ENCODE measurements around the gene ZDHHC14.

Gene ZDHHC14

GRCh38 chr6:157517601-157518359 is 136.8 kb downstream of the ZDHHC14 start:
- no peak overlapping the region for H3K4me3 ChIP-seq (ENCODE audit: low read length)
- no peak for DNase-seq (ENCODE audit: low read depth)
- TF ChIP-seq, protein P1, sequence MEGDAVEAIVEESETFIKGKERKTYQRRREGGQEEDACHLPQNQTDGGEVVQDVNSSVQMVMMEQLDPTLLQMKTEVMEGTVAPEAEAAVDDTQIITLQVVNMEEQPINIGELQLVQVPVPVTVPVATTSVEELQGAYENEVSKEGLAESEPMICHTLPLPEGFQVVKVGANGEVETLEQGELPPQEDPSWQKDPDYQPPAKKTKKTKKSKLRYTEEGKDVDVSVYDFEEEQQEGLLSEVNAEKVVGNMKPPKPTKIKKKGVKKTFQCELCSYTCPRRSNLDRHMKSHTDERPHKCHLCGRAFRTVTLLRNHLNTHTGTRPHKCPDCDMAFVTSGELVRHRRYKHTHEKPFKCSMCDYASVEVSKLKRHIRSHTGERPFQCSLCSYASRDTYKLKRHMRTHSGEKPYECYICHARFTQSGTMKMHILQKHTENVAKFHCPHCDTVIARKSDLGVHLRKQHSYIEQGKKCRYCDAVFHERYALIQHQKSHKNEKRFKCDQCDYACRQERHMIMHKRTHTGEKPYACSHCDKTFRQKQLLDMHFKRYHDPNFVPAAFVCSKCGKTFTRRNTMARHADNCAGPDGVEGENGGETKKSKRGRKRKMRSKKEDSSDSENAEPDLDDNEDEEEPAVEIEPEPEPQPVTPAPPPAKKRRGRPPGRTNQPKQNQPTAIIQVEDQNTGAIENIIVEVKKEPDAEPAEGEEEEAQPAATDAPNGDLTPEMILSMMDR (conservative IDR thresholded peaks at IDR 0.05; ENCODE audit: low read depth, low read length) = no peak

DNA sequence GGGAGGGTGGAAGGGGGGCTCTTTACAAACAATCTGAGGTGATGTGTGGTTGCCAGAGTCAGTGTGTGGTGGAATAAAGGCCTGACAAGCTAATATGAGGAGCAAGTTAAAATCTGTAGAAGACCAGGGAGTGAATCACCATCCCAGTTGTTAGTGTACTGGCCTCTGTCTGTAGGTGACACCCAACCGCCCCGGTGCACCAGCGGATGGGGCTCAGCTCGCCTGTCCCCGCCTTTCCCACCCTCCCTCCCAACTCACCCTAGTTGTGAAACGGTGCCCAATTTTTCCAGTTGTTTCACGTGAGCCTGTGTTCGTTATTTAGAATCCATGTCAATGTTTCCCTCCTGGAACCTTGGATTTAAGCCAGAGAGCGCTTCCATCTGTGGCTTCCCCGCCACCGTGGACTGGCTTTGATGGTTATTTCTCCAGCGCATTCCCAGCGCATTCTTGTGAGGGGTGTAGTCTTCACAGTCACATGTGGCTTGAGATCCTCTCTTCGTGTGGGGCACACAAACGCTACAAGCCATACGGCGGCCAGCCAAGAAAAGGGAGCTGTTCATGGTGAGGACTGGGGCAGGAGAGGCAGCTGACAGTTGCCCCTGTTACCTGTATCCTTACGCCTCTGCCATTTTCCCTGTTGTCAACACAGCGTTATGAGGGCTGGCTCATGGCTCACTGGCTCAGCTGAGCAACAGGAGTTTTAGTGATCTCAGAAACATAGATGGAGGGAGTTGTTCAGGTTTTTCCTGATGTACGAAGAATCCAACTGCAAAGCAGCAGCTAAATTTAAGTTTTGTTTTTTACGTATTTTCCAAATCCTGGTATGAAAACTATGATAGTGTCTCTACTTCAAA is 137.6 kb downstream of the ZDHHC14 start:
- TF ChIP-seq, protein P1 (conservative IDR thresholded peaks at IDR 0.05; ENCODE audit: low read depth, low read length) = no peak
- H3K4me3 ChIP-seq (ENCODE audit: low read length) = no peak overlapping the region
- peak; percentile 28 for DNase-seq (ENCODE audit: low read depth)

- TF ChIP-seq, protein P1 (conservative IDR thresholded peaks at IDR 0.05; ENCODE audit: low read depth, low read length) = no peak
- DNase-seq (ENCODE audit: low read depth) = no peak
- H3K4me3 ChIP-seq (ENCODE audit: low read length) = no peak overlapping the region
Observed at GRCh38 chr6:157519255-157520116, 138.5 kb downstream of the ZDHHC14 start.

- no peak overlapping the region for H3K4me3 ChIP-seq (ENCODE audit: low read length)
- no peak for DNase-seq (ENCODE audit: low read depth)
- TF ChIP-seq, protein P1 (conservative IDR thresholded peaks at IDR 0.05; ENCODE audit: low read depth, low read length) = no peak
Observed at GRCh38 chr6:157520117-157520406, 139.1 kb downstream of the ZDHHC14 start.

DNA sequence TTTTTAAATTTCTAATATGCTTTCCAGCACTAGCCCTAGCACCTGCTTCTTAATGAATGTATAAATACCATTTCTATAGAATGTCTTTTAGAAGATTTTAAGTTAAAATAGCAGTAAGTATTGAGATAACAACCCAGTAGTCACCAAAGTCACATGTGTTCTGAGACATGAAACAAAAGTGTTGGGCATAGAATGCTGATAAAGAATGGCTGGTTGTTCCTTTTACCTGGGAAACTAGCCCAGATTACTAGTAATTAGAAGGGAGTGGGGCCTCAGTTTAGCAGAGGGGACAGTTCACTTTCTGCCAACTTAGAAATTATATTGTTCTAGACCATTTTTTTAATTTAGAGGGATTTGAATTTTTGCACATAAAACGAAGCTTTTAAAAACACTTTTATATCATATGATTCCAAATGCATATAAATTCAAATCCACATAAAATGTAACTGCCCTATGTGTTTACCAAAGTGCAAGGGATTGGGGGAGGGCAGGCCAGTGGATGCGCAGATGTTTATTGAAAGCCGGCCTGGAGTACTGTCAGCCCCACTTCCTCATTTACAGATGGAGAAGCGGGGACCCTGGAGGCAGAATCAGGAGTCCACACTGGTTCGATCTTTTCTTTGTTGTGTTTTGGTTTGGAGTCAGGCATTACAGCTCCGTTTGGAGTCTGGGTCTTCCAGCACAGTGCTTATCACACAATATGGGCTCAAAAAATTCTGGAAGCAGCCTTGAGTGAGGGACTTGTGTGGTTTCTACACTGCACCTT is 139.8 kb downstream of the ZDHHC14 start:
- H3K4me3 ChIP-seq (ENCODE audit: low read length) = no peak overlapping the region
- no peak for DNase-seq (ENCODE audit: low read depth)
- TF ChIP-seq, protein P1 (conservative IDR thresholded peaks at IDR 0.05; ENCODE audit: low read depth, low read length) = no peak

All from retinal pigment epithelial cell (primary cell).